GM23338 (cell line): Measurements from ENCODE around the gene ZNF283. TPM values are rescaled to one million over a fixed set of nuclear protein-coding genes. Genes with fewer than 3 reads are reported as not detected.

Source experiments
- ATAC-seq: fragments of 200-7000 bp; cut with Tn5 transposase; 3 replicates; pipeline ENCODE4 v1.9.1; 2020
- DNase-seq: peaks from one replicate; pipeline ENCODE4 v3.0.0-alpha.2; 2015; ENCODE audit warnings: low spot score
- H2AFZ ChIP-seq: fragments of 200-600 bp; sonication (generic); 2 replicates; pipeline ENCODE4 v1.8.0; 2016; ENCODE audit warnings: antibody characterized with exemption, mild to moderate bottlenecking, moderate library complexity
- H3F3A ChIP-seq: fragments of 200-600 bp; sonication (generic); replicated peaks from 2 replicates; pipeline ENCODE4 v1.8.0; 2017; ENCODE audit warnings: antibody characterized with exemption, mixed run types, low read depth
- H3K27ac ChIP-seq: fragments of 200-600 bp; sonication (generic); 2 replicates; pipeline ENCODE4 v1.6.1; 2016; ENCODE audit warnings: low read depth
- H3K27me3 ChIP-seq: fragments of 200-600 bp; sonication (generic); 2 replicates; pipeline ENCODE4 v1.8.0; 2016; ENCODE audit warnings: mild to moderate bottlenecking, mixed run types, moderate library complexity; ENCODE audit not compliant: insufficient read depth
- H3K36me3 ChIP-seq: fragments of 200-600 bp; sonication (generic); 2 replicates; pipeline ENCODE4 v1.8.0; 2016; ENCODE audit warnings: mild to moderate bottlenecking; ENCODE audit not compliant: insufficient read depth
- H3K4me1 ChIP-seq: fragments of 200-600 bp; sonication (generic); 2 replicates; pipeline ENCODE4 v1.8.0; 2016; ENCODE audit warnings: mild to moderate bottlenecking, moderate library complexity; ENCODE audit not compliant: insufficient read depth
- H3K4me2 ChIP-seq: fragments of 200-600 bp; sonication (generic); 2 replicates; pipeline ENCODE4 v1.7.1; 2017; ENCODE audit warnings: mixed run types
- H3K4me3 ChIP-seq: fragments of 200-600 bp; sonication (generic); 2 replicates; pipeline ENCODE4 v1.6.1; 2016; ENCODE audit warnings: mixed run types
- H3K79me2 ChIP-seq: fragments of 200-600 bp; sonication (generic); replicated peaks from 2 replicates; pipeline ENCODE4 v1.8.0; 2017; ENCODE audit warnings: mild to moderate bottlenecking; ENCODE audit not compliant: insufficient read depth
- H3K9me2 ChIP-seq: fragments of 200-600 bp; sonication (generic); 2 replicates; pipeline ENCODE4 v1.8.0; 2017; ENCODE audit not compliant: insufficient read depth
- H4K20me1 ChIP-seq: fragments of 200-600 bp; sonication (generic); replicated peaks from 2 replicates; pipeline ENCODE4 v1.8.0; 2017; ENCODE audit warnings: mild to moderate bottlenecking; ENCODE audit not compliant: insufficient read depth
- H3K27ac Mint-ChIP-seq: 2 replicates; pipeline ENCODE4 v1.8.0; 2020; ENCODE audit warnings: inconsistent platforms, mild to moderate bottlenecking, moderate library complexity, mixed read lengths
- H3K27me3 Mint-ChIP-seq: 3 replicates; pipeline ENCODE4 v1.8.0; 2022; ENCODE audit warnings: low read depth, mild to moderate bottlenecking, moderate library complexity, mixed read lengths, inconsistent platforms; ENCODE audit not compliant: insufficient read depth, poor library complexity
- H3K36me3 Mint-ChIP-seq: 3 replicates; pipeline ENCODE4 v1.8.0; 2021; ENCODE audit warnings: low read depth, mild to moderate bottlenecking, inconsistent platforms, moderate library complexity, mixed read lengths
- H3K4me1 Mint-ChIP-seq: 3 replicates; pipeline ENCODE4 v1.8.0; 2020; ENCODE audit warnings: mild to moderate bottlenecking, inconsistent platforms, mixed read lengths
- H3K4me3 Mint-ChIP-seq: 3 replicates; pipeline ENCODE4 v1.8.0; 2021; ENCODE audit warnings: moderate library complexity, mild to moderate bottlenecking, inconsistent platforms, mixed read lengths
- H3K9me3 Mint-ChIP-seq: 3 replicates; pipeline ENCODE4 v1.8.0; 2020; ENCODE audit warnings: moderate library complexity, mild to moderate bottlenecking, inconsistent platforms, mixed read lengths
- CREB1 ChIP-seq: fragments of 250-450 bp; sonication (Bioruptor Pico); IDR thresholded peaks from 2 replicates; pipeline ENCODE4 v1.5.0; 2020; ENCODE audit warnings: low read depth, mild to moderate bottlenecking, moderate library complexity
- ETS1 ChIP-seq: IDR thresholded peaks from 2 replicates; pipeline ENCODE4 v1.6.1; 2016; ENCODE audit warnings: antibody characterized with exemption
- EZH2 ChIP-seq: fragments of 200-600 bp; sonication (generic); IDR thresholded peaks from one replicate; pipeline ENCODE4 v1.8.0; 2017; ENCODE audit warnings: antibody characterized with exemption, mild to moderate bottlenecking, low read depth; ENCODE audit not compliant: unreplicated experiment
- EZH2phosphoT487 ChIP-seq: fragments of 200-600 bp; sonication (generic); IDR thresholded peaks from one replicate; pipeline ENCODE4 v1.8.1; 2018; ENCODE audit warnings: antibody characterized with exemption; ENCODE audit not compliant: unreplicated experiment
- JUNB ChIP-seq: IDR thresholded peaks from one replicate; pipeline ENCODE4 v1.6.1; 2016; ENCODE audit warnings: antibody characterized with exemption; ENCODE audit not compliant: unreplicated experiment
- REST ChIP-seq: IDR thresholded peaks from one replicate; pipeline ENCODE4 v1.6.1; 2018; ENCODE audit warnings: antibody characterized with exemption; ENCODE audit not compliant: unreplicated experiment
- STAT1 ChIP-seq: IDR thresholded peaks from one replicate; pipeline ENCODE4 v1.6.1; 2016; ENCODE audit warnings: antibody characterized with exemption; ENCODE audit not compliant: unreplicated experiment
- ZNF114 ChIP-seq: fragments of 250-450 bp; sonication (Bioruptor Pico); IDR thresholded peaks from 2 replicates; pipeline ENCODE4 v1.5.0; 2020; ENCODE audit warnings: mild to moderate bottlenecking, moderate library complexity
- ZNF331 ChIP-seq: fragments of 250-450 bp; sonication (Bioruptor Pico); IDR thresholded peaks from 2 replicates; pipeline ENCODE4 v1.5.0; 2020; ENCODE audit warnings: low read depth, mild to moderate bottlenecking, moderate library complexity
- ZNF462 ChIP-seq: fragments of 250-450 bp; sonication (Bioruptor Pico); IDR thresholded peaks from 2 replicates; pipeline ENCODE4 v1.5.0; 2020; ENCODE audit warnings: mild to moderate bottlenecking, moderate library complexity
- polyA plus RNA-seq: library from polyadenylated mRNA; unstranded; fragments of >200 nt; fragmentation: Nextera tagmentation; extraction: Ambion mirVana; gene quantifications from 2 replicates; pipeline ENCODE4 v1.2.1, GENCODE V29; 2016
- total RNA-seq: library from RNA; depleted of rRNA; stranded (reverse); fragments of >200 nt; shearing (Covaris generic); gene quantifications from 2 replicates; pipeline ENCODE4 v1.2.3, GENCODE V29; 2014

Gene ZNF283
- total and polyA plus RNA-seq, 2 experiments from 2014 or later = 3.1 to 12.0 TPM

- Mint-ChIP-seq H3K4me1 (no peaks in the 10 kb centered on the region), H3K9me3 (peaks cover 44% of the 10 kb centered on the region), H3K36me3 (peaks cover 9% of the 10 kb centered on the region; the same call in 2 of the 3 replicates), H3K27ac (no peak overlapping the region), H3K4me3 (peak overlapping the region; percentile 63; the same call in 2 of the 3 replicates), H3K27me3 (peaks cover 11% of the 10 kb centered on the region)
- Histone ChIP-seq H3K4me3 (peak overlapping the region; percentile 45), H2AFZ (peak overlapping the region; percentile 98; the same call in 1 of the 2 replicates), H3K79me2 (no peaks in the 10 kb centered on the region), H3K27ac (no peak overlapping the region), H3K27me3 (peaks cover 21% of the 10 kb centered on the region), H3K4me2 (peak overlapping the region; percentile 72), H3K4me1 (no peaks in the 10 kb centered on the region), H3K9me2 (peaks cover 10% of the 10 kb centered on the region), H4K20me1 (no peaks in the 10 kb centered on the region), H3F3A (no peaks in the 10 kb centered on the region), H3K36me3 (no peaks in the 10 kb centered on the region)
- peak; percentile 73 for TF ChIP-seq ETS1
- TF ChIP-seq EZH2 = no peak
- ATAC-seq (peak; percentile 92), DNase-seq (peak; percentile 91)
These were observed 6.8 kb upstream of the ZNF283 start for GRCh38 chr19:43820098-43820883.

GRCh38 chr19:43820884-43821215 lies 6.3 kb upstream of the ZNF283 start:
- Histone ChIP-seq H3K79me2 (no peaks in the 10 kb centered on the region), H2AFZ (peak overlapping the region; percentile 98; the same call in 1 of the 2 replicates), H3K9me2 (peaks cover 10% of the 10 kb centered on the region), H3K4me2 (peak overlapping the region; percentile 72; the same call in 1 of the 2 replicates), H3K27ac (no peak overlapping the region), H4K20me1 (no peaks in the 10 kb centered on the region), H3K4me3 (peak overlapping the region; percentile 45), H3K27me3 (peaks cover 21% of the 10 kb centered on the region), H3K4me1 (no peaks in the 10 kb centered on the region), H3F3A (no peaks in the 10 kb centered on the region), H3K36me3 (no peaks in the 10 kb centered on the region)
- no peak for DNase-seq
- ATAC-seq = no peak
- no peaks in the 10 kb centered on the region for H3K4me1 Mint-ChIP-seq
- peaks cover 11% of the 10 kb centered on the region for H3K27me3 Mint-ChIP-seq
- peak overlapping the region; percentile 63; the same call in 2 of the 3 replicates for H3K4me3 Mint-ChIP-seq
- peaks cover 49% of the 10 kb centered on the region for H3K9me3 Mint-ChIP-seq
- peaks cover 9% of the 10 kb centered on the region for H3K36me3 Mint-ChIP-seq
- H3K27ac Mint-ChIP-seq = no peak overlapping the region
- no peak for TF ChIP-seq EZH2phosphoT487
- no peak for TF ChIP-seq CREB1 (CRISPR knock-in tag)
- no peak for TF ChIP-seq ZNF114 (CRISPR knock-in tag)
- TF ChIP-seq JUNB = no peak
- TF ChIP-seq STAT1 = no peak
- no peak for TF ChIP-seq ZNF462 (CRISPR knock-in tag)
- TF ChIP-seq EZH2 = no peak
- no peak for TF ChIP-seq ZNF331 (CRISPR knock-in tag)
- TF ChIP-seq REST = no peak
